HG03103 (cell line): ENCODE measurements around the gene EXTL1.

Source experiments
- ATAC-seq: cut with Tn5 transposase; IDR thresholded peaks from one replicate; pipeline ENCODE4 v1.9.1; 2021; ENCODE audit warnings: low read depth; ENCODE audit not compliant: unreplicated experiment

Gene EXTL1

DNA sequence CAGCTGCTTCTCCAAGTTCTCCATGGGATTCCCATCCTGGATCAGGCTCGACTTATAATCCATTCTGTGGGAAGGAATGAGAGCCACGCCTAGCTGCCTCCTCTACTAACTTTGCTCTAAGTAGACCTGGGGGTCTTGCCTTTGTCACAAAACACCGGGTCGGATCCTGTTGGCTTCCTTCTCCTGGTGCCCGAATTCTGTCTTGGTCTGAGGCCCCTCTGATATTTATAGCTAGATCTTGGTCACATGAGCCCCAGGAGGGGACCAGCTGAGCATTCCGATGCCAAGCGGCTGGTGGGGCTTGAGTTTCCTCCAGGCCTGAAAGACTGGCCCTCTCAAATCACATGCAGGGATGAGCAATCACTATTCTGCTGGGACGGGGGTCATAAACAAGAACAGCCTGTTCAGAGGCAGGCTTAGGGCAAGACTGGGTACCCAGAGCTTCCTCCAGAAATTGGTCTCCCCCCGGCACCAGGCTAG is 45.9 kb downstream of the EXTL1 start, which contains the start of gene TRIM63:
Gene TRIM63 (minus strand): TSS at position 199 of the 480 bp plus-strand sequence. CDS start 136 bp downstream, at position 63.
- no peak for ATAC-seq

DNA sequence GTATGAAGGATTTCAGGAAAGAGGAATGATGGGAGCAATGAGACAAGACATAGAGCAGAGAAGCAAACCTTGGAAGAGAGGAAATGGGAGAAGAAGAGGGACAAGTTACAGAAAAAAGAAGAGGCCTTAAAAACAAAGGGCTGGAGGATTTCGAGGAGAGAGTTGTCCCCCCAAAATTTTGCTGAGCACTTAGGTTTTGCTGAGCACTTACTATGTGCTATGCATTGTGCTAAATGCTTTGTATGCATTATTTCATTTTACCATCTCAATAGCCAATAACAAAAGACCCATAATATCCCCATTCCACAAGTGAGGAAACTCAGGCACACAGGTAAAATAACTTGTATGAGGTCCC is 48.3 kb downstream of the EXTL1 start:
- no peak for ATAC-seq

GRCh38 chr1:26070296-26070962 is 48.9 kb downstream of the EXTL1 start:
- no peak for ATAC-seq

- no peak for ATAC-seq
Measured at GRCh38 chr1:26070963-26071342, 49.4 kb downstream of the EXTL1 start.

GRCh38 chr1:26072305-26072704 is 50.7 kb downstream of the EXTL1 start:
- no peak for ATAC-seq

GRCh38 chr1:26075421-26076144 is 54.0 kb downstream of the EXTL1 start:
- ATAC-seq = no peak

- no peak for ATAC-seq
Measured at GRCh38 chr1:26077524-26077923, 55.9 kb downstream of the EXTL1 start.

GRCh38 chr1:26078286-26079177 is 57.0 kb downstream of the EXTL1 start:
- ATAC-seq = no peak

DNA sequence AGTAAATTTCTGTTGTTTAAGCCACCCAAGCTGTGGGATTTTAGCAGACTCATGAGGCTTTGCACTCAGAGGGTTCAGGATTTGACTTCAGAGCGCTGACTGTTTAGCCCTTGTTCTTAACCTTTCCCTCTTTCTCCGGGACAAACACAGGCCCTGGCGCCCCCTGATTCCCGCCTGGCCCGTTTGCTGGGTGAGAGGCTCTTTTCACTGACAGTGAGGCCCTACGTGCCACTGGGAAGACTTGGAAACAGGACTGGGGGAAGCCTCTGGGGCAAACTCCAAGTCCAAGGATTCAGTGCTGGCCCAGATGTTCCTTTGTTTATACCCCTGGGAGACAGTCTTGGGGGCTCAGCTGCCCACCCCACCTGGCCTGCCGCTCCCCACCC is 57.6 kb downstream of the EXTL1 start:
- no peak for ATAC-seq

DNA sequence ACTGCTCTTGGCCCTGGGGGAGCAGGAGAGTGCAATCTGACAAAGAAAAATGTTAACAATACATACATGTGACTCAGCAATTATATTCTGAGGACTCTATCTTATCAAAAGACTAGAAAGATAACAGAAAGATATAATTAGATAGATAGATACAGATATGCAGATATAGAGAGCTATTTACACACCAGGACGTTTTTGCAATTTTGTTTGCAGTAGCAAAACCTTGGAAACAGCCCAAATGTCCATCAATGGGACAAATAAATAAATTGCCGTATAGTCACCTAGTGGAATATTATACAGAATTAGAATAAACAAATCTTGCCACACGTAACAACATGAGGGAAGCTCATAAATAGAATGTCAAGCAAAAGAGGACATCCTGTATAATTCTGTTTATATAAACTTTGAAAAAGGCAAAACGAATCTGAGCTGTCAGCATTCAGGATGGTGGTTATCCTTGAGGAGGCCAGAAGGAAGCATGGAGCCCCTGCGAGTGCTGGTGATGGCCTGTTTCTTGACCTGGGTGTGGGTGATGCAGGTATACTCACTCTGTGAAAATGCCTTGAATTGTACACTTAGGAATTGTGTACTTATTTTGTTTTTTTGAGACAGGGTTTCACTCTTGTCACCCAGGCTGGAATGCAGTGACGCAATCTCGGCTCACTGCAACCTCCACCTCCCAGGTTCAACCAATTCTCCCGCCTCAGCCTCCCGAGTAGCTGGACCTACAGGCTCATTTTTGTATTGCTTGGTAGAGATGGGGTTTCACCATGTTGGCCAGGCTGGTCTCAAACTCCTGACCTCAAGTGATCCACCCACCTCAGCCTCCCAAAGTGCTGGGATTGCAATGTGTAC is 58.6 kb downstream of the EXTL1 start:
- ATAC-seq = no peak

GRCh38 chr1:26081267-26082019 is 59.9 kb downstream of the EXTL1 start:
- no peak for ATAC-seq

- ATAC-seq = no peak
Measured at GRCh38 chr1:26082020-26082350, 60.4 kb downstream of the EXTL1 start.

DNA sequence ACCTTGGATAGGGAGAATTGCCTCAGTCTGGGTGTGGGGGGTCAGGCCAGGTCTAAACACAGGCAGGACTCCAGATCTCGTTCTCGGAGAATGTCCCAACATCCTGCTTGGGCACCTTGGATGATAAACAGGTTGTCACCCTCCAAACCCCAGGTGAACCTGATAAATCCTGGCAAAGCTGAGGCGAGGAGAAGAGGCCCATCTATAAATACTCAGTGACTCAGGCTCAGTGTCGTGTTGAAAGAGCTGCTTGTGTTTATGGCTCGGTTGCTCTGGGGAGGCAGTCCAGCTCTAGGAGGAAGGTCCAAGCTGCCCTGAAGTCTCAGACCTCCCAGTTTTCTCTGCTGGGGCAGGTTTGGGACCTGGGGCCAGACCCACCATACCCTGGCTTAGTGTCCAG is 61.6 kb downstream of the EXTL1 start:
- ATAC-seq = no peak

DNA sequence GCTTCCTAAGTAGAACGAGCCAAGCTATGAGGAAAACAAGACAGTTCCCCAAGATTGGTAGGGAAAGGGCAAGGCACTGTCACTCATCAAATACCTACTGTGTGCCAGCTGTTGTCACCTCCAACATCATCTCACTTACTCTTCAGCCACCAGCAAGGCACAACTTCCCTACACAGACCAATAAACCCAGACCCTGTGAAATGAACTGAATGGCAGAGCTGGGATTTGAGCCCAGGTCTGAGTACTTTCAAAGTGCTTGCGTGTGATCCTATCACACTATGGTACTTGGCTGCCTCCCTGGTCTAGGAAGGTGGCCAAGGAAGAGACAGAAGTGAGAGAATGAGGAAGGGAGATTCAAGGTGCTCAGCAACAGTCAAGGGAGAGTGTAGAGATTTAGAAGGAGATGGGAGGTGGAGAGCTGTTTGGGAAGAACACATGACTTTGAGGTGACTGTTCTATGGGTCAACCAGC is 62.6 kb downstream of the EXTL1 start:
- no peak for ATAC-seq

GRCh38 chr1:26084844-26085243 is 63.3 kb downstream of the EXTL1 start:
- no peak for ATAC-seq
